ENCODE measurements around the gene GRB7.
A peak's percentile ranks its signal among the peaks of the same experiment; 100 is the strongest.
"Not testable (repeated sequence)": the region's sequence is repeated elsewhere in the genome, so short reads cannot be mapped to it uniquely, and the experiment has no call there.

GRB7 gene

GRCh38 chr17:39709998-39710964 lies 27.5 kb upstream of the GRB7 start:
- no peak for DNase-seq

- DNase-seq, result not testable (repeated sequence)
Observed at GRCh38 chr17:39711071-39711470, 26.7 kb upstream of the GRB7 start.

- DNase-seq, result no peak
Observed at GRCh38 chr17:39711851-39712250, 25.9 kb upstream of the GRB7 start.

GRCh38 chr17:39714234-39714633 lies 23.5 kb upstream of the GRB7 start:
- no peak for DNase-seq

DNA sequence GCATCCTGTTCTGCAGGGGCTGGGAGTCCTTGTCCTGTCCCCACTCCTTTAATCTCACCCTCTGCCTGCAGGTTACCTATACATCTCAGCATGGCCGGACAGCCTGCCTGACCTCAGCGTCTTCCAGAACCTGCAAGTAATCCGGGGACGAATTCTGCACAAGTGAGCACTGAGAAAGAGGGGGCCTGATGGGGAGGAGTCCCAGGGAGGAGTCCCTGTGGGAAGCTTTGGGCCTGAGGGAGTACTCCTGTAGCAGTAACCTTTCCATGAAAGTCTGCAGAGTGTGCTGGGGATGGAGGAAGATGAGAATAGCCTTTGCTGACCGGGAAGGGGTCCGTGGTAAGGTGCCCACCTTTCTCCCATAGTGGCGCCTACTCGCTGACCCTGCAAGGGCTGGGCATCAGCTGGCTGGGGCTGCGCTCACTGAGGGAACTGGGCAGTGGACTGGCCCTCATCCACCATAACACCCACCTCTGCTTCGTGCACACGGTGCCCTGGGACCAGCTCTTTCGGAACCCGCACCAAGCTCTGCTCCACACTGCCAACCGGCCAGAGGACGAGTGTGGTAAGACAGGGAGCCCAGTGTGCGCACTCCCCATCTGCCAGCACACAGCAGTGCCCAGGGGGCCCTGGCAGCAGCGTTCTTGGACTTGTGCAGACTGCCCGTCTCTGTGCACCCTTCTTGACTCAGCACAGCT lies 22.2 kb upstream of the GRB7 start:
- no peak for DNase-seq

DNA sequence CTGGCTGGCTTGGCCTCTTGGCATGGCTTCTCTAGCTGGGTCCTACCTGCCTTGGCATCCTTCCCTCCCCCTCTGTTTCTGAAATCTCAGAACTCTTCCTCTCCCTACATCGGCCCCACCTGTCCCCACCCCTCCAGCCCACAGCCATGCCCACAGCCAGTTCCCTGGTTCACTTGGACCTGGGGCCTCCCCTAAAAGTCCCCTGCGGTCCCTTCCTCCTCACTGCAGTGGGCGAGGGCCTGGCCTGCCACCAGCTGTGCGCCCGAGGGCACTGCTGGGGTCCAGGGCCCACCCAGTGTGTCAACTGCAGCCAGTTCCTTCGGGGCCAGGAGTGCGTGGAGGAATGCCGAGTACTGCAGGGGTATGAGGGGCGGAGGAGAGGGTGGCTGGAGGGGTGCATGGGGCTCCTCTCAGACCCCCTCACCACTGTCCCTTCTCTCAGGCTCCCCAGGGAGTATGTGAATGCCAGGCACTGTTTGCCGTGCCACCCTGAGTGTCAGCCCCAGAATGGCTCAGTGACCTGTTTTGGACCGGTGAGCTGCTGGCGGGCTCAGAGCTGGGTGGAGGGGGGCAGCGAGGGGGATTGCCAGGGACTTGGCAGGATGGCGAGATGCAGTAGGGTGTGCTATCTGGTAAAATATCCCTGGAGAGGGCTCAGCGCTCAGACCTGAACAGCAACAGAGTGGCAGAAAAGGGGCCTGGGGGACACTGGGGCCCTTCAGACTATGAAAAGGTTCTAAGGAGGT lies 21.5 kb upstream of the GRB7 start:
- no peak for DNase-seq

DNA sequence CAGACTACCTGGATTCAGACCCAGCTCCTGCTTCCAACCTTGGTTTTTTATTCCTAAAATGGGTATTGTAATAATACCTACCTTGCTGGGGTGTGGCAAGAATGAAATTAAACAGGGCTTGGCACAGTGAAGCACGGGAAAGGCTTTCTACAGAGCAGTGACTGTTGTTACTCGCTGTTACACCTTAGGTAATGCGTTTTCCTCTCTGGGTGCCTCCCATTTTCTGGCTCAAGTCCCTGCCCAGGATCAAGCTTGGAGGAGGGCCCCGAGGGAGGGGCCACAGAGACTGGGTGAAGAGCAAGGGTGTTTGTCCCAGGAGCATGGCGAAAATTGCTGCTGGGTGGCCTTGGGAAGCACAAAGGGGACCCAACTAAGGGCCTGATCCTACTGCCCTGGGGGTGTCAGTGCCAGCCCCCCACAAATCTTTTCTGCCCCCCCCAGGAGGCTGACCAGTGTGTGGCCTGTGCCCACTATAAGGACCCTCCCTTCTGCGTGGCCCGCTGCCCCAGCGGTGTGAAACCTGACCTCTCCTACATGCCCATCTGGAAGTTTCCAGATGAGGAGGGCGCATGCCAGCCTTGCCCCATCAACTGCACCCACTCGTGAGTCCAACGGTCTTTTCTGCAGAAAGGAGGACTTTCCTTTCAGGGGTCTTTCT lies 20.7 kb upstream of the GRB7 start:
- no peak for DNase-seq

DNA sequence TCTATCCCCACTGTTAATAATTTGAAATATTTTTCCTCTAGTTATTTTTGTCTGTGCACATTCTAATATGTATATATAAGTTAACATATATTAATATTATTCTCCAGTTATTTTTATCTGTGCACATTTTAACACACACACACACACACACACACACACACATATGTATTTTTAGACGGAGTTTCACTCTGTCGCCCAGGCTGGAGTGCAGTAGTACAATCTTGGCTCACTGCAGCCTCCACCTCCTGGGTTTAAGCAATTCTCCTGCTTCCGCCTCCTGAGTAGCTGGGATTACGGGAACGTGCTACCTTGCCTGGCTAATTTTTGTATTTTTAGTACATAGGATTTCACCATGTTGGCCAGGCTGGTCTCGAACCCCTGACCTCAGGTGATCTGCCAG lies 20.1 kb upstream of the GRB7 start:
- DNase-seq, result no peak

GRCh38 chr17:39719563-39720355 lies 18.0 kb upstream of the GRB7 start:
- no peak for DNase-seq

- no peak for DNase-seq
Observed at GRCh38 chr17:39722104-39722503, 15.6 kb upstream of the GRB7 start.

GRCh38 chr17:39722965-39723848 lies 14.5 kb upstream of the GRB7 start:
- no peak for DNase-seq

GRCh38 chr17:39724731-39725130 lies 13.0 kb upstream of the GRB7 start:
- no peak for DNase-seq

DNA sequence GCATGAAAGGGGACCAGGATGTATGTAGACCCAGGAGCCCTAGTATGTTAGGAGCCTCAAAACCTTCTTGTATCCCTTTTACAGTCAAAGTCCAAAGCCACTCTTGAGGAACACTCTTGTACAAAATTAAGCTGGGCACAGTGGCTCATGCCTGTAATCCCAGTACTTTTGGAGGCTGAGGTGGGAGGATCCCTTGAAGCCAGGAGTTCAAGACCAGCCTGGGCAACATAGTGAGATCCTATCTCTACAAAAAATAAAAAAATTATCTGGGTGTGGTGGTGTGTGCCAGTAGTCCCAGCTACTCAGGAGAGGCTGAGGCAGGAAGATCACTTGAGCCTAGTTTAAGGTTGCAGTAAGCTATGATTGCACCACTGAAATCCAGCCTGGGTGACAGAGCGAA lies 11.8 kb upstream of the GRB7 start:
- not testable (repeated sequence) for DNase-seq

DNA sequence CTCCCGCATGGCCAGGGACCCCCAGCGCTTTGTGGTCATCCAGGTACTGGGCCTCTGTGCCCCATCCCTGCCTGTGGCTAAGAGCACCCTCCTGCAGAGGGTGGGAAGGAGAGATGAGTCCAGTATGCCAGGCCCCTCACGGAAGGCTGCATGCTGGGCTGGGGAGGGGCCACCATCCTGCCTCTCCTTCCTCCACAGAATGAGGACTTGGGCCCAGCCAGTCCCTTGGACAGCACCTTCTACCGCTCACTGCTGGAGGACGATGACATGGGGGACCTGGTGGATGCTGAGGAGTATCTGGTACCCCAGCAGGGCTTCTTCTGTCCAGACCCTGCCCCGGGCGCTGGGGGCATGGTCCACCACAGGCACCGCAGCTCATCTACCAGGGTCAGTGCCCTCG lies 11.1 kb upstream of the GRB7 start:
- DNase-seq, result no peak

DNA sequence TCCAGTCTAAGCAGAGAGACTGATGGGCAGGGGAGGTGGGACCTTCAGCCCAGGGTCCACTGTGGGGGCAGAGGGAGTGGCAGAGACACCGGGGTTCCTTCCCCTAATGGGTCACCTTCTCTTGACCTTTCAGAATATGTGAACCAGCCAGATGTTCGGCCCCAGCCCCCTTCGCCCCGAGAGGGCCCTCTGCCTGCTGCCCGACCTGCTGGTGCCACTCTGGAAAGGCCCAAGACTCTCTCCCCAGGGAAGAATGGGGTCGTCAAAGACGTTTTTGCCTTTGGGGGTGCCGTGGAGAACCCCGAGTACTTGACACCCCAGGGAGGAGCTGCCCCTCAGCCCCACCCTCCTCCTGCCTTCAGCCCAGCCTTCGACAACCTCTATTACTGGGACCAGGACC lies 10.2 kb upstream of the GRB7 start:
- DNase-seq, result no peak

DNA sequence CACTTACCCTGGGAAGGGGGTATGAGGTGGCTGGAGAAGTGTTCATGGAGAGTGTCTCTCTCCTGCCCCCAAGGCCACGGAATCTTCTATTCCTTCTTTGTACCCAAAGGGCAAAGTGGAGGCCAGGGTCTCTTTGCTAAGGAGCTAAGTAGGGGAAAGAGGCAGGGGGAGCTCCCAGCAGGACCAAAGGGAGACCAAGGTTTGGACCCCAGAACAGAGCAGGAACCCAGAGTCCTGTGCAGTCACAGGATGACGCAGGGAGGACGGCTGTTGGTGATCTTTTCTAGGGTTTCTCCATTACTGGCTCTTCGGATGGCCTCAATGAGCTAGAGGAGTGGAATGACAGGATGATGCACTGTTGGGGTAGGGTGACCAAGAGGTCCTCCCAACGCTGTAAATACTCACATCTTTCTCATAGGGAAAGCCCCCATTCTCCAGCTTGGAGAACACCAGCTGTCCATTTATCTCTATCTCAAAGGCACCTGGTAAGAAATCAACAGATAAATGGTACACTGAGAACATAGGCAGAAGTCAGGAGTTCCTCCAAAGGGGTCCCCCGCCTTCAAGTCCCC lies 8.4 kb upstream of the GRB7 start:
- DNase-seq, result no peak

DNA sequence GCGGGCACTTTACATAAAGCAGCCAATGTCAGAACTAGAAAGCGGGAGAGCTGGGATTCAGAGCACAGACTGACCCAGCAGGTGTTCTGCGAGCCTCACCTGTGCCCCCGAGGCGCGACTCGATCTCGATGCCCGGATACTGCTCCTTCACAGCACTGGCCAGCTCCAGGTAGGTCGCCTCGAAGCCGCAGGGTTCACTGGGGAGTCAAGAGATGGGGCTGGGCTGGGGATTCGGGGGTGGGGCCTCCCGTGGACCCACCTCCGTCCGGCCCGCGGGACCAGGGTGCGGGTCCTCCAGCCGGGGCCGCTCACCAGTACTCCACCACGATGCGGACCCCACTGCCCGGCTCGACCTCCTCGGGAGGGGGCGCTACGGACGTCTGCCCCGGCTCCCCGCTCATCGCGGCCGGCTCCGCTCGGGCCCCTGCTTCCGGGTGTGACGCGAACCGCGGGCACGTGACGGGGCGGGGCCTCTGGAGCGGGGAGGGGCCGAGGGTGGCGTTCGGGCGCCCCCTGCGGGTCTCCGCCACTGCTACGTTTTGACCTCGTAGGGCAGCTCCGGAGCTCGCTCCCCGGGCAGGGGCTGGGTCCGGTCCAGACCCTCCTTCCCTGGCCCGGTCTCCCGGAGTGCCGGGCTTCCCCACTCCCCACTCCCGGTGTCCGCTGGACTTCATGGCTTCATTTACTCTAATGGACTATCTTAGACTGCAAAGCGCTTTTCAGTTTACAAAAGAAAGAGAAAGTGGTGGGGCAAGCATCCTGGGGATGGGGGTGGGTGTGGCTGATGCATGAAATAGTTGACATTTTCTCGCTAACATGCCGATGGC lies 7.4 kb upstream of the GRB7 start, which contains the start of gene MIEN1:
TSS of gene MIEN1 (minus strand) at position 438 of the 827 bp plus-strand sequence. CDS start at position 401, 37 bp downstream.
- peak; percentile 81 for DNase-seq

DNA sequence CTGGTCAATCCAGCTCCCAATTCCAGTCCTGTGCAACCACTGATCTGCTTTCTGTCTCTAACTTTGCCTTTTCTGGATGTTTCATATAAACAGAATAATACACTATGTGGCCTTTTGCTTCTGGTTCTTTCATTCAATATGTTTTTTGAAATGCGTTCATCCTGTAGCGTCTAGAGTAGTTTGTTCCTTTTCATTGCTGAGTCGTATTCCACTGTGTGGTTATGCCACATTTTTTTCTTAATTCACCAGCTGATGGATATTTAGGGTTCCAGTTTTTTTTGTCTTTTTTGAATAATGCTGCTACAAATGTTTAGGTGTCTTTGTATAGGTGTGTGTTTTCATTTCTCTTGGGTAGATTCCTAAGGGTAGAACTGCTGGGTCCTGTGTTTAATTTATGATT lies 5.2 kb upstream of the GRB7 start:
- DNase-seq, result no peak

GRCh38 chr17:39735882-39736281 lies 1.9 kb upstream of the GRB7 start:
- no peak for DNase-seq

All from NCI-H1092 treated with DMSO at 0.1 percent for 48 hours (cell line).